GM19238 (cell line): ENCODE results near the gene CPXM2.

Experiments used
- DNase-seq: peaks from one replicate; pipeline ENCODE4 v3.0.0; 2011; ENCODE audit warnings: low spot score; ENCODE audit not compliant: insufficient read length

Gene CPXM2

GRCh38 chr10:123870260-123870659, 21.3 kb downstream of the CPXM2 start:
- DNase-seq: no peak

GRCh38 chr10:123869020-123869414, 22.6 kb downstream of the CPXM2 start:
- no peak for DNase-seq

GRCh38 chr10:123868038-123869019, 23.3 kb downstream of the CPXM2 start:
- no peak for DNase-seq

GRCh38 chr10:123865880-123866279, 25.7 kb downstream of the CPXM2 start:
- DNase-seq: no peak

GRCh38 chr10:123865350-123865749, 26.3 kb downstream of the CPXM2 start:
- DNase-seq: no peak

- DNase-seq: no peak
Observed at GRCh38 chr10:123864923-123865322, 26.7 kb downstream of the CPXM2 start.

GRCh38 chr10:123863721-123864482, 27.7 kb downstream of the CPXM2 start:
- no peak for DNase-seq

GRCh38 chr10:123863183-123863575, 28.4 kb downstream of the CPXM2 start:
- DNase-seq: no peak

GRCh38 chr10:123862421-123863182, 29.0 kb downstream of the CPXM2 start:
- DNase-seq: no peak

GRCh38 chr10:123860856-123861255, 30.8 kb downstream of the CPXM2 start:
- no peak for DNase-seq

GRCh38 chr10:123860209-123860608, 31.4 kb downstream of the CPXM2 start:
- DNase-seq: no peak

- no peak for DNase-seq
Observed at GRCh38 chr10:123859653-123860050, 32.0 kb downstream of the CPXM2 start.

GRCh38 chr10:123858907-123859652, 32.5 kb downstream of the CPXM2 start:
- no peak for DNase-seq

- DNase-seq: no peak
Observed at GRCh38 chr10:123858077-123858681, 33.4 kb downstream of the CPXM2 start.

GRCh38 chr10:123857616-123858015, 34.0 kb downstream of the CPXM2 start:
- DNase-seq: no peak

- no peak for DNase-seq
Observed at GRCh38 chr10:123855008-123855684, 36.5 kb downstream of the CPXM2 start.

GRCh38 chr10:123854498-123854897, 37.1 kb downstream of the CPXM2 start:
- no peak for DNase-seq

GRCh38 chr10:123854003-123854402, 37.6 kb downstream of the CPXM2 start:
- no peak for DNase-seq

- no peak for DNase-seq
Observed at GRCh38 chr10:123852411-123852951, 39.1 kb downstream of the CPXM2 start.
